Peyer's patch (tissue), 4 donors: Measurements from ENCODE around the gene GABRA5. TPM values are rescaled to one million over a fixed set of nuclear protein-coding genes. Genes with fewer than 3 reads are reported as not detected.

ENCODE experiments used
- DNase-seq, 3 donors: peaks; one replicate each; pipeline ENCODE4 v3.0.0-alpha.2; 2017 to 2019
- H3K27ac ChIP-seq, 4 donors: fragments of 200-600 bp; sonication (generic); one replicate each; pipeline ENCODE4 v1.5.1; 2016 to 2019
- H3K27me3 ChIP-seq, 2 donors: fragments of 200-600 bp; sonication (generic); one replicate each; pipeline ENCODE4 v1.5.1; 2019
- H3K36me3 ChIP-seq, 3 donors: fragments of 200-600 bp; sonication (generic); one replicate each; pipeline ENCODE4 v1.5.1; 2016 to 2019
- H3K4me1 ChIP-seq, 4 donors: fragments of 200-600 bp; sonication (generic); one replicate each; pipeline ENCODE4 v1.5.1; 2016 to 2019
- H3K4me3 ChIP-seq, 4 donors: fragments of 200-600 bp; sonication (generic); 1 replicate in 3 of 4; 2 replicates in 1 of 4; pipeline ENCODE4 v1.5.1; 2016 to 2019; ENCODE audit warnings: mild to moderate bottlenecking in 1 of 4
- H3K9me3 ChIP-seq, 4 donors: fragments of 200-600 bp; sonication (generic); one replicate each; pipeline ENCODE4 v1.5.1; 2016 to 2019; ENCODE audit warnings: mild to moderate bottlenecking in 1 of 4
- CTCF ChIP-seq, 6 experiments: fragments of 450-650 bp in 4 of 6; fragments of 200-600 bp in 2 of 6; sonication (generic) in 1 of 6; IDR thresholded peaks; one replicate each; pipeline ENCODE4 v1.5.1; 2017 to 2019; ENCODE audit warnings: antibody characterized with exemption in 6 of 6, mild to moderate bottlenecking in 3 of 6, moderate library complexity in 1 of 6
- POLR2A ChIP-seq, 2 donors: fragments of 450-650 bp; IDR thresholded peaks; one replicate each; pipeline ENCODE4 v1.5.1; 2017; ENCODE audit warnings: antibody characterized with exemption in 2 of 2, mild to moderate bottlenecking in 2 of 2, moderate library complexity in 2 of 2
- total RNA-seq, 4 donors: library from RNA; depleted of rRNA; stranded (reverse); fragments of >200 nt; gene quantifications; one replicate each; pipeline ENCODE4 v1.1.0, GENCODE V29; 2016

Gene GABRA5
- total RNA-seq, 4 donors from 2014 or later: not detected

GRCh38 chr15:26842391-26842790 is 24.5 kb upstream of the GABRA5 start:
- no peak for TF ChIP-seq POLR2A (IDR thresholded peaks at IDR 0.05)
- no peak for TF ChIP-seq CTCF (IDR thresholded peaks at IDR 0.05)
- H3K9me3 ChIP-seq: no peaks in the 10 kb centered on the region
- no peak overlapping the region for H3K27ac ChIP-seq
- no peak overlapping the region for H3K4me3 ChIP-seq
- H3K27me3 ChIP-seq: no peaks in the 10 kb centered on the region
- H3K4me1 ChIP-seq: no peaks in the 10 kb centered on the region
- DNase-seq: no peak
- H3K36me3 ChIP-seq: no peaks in the 10 kb centered on the region

GRCh38 chr15:26844901-26845300 is 22.0 kb upstream of the GABRA5 start:
- no peak for DNase-seq
- TF ChIP-seq POLR2A (IDR thresholded peaks at IDR 0.05) (no peak), CTCF (IDR thresholded peaks at IDR 0.05) (no peak)
- Histone ChIP-seq H3K4me1 (no peaks in the 10 kb centered on the region), H3K27me3 (no peaks in the 10 kb centered on the region), H3K36me3 (no peaks in the 10 kb centered on the region), H3K4me3 (no peak overlapping the region), H3K9me3 (no peaks in the 10 kb centered on the region), H3K27ac (no peak overlapping the region)

GRCh38 chr15:26848498-26848897 is 18.4 kb upstream of the GABRA5 start:
- Histone ChIP-seq H3K9me3 (no peaks in the 10 kb centered on the region), H3K4me1 (no peaks in the 10 kb centered on the region), H3K27ac (no peak overlapping the region), H3K4me3 (no peak overlapping the region), H3K27me3 (no peaks in the 10 kb centered on the region), H3K36me3 (no peaks in the 10 kb centered on the region)
- no peak for DNase-seq
- TF ChIP-seq POLR2A (IDR thresholded peaks at IDR 0.05) (no peak), CTCF (IDR thresholded peaks at IDR 0.05) (no peak)

GRCh38 chr15:26850161-26850560 is 16.7 kb upstream of the GABRA5 start:
- Histone ChIP-seq H3K36me3 (no peaks in the 10 kb centered on the region), H3K27ac (no peak overlapping the region), H3K4me1 (no peaks in the 10 kb centered on the region), H3K4me3 (no peak overlapping the region), H3K27me3 (no peaks in the 10 kb centered on the region), H3K9me3 (no peaks in the 10 kb centered on the region)
- TF ChIP-seq POLR2A (IDR thresholded peaks at IDR 0.05) (no peak), CTCF (IDR thresholded peaks at IDR 0.05) (no peak)
- DNase-seq: no peak

- TF ChIP-seq CTCF (IDR thresholded peaks at IDR 0.05): no peak
- no peak for TF ChIP-seq POLR2A (IDR thresholded peaks at IDR 0.05)
- H3K27ac ChIP-seq: no peak overlapping the region
- no peaks in the 10 kb centered on the region for H3K4me1 ChIP-seq
- no peaks in the 10 kb centered on the region for H3K27me3 ChIP-seq
- no peak for DNase-seq
- H3K9me3 ChIP-seq: no peaks in the 10 kb centered on the region
- no peaks in the 10 kb centered on the region for H3K36me3 ChIP-seq
- no peak overlapping the region for H3K4me3 ChIP-seq
These were observed 13.9 kb upstream of the GABRA5 start for GRCh38 chr15:26852980-26853379.

GRCh38 chr15:26854435-26854834 is 12.4 kb upstream of the GABRA5 start:
- Histone ChIP-seq H3K36me3 (no peaks in the 10 kb centered on the region), H3K27me3 (no peaks in the 10 kb centered on the region), H3K27ac (no peak overlapping the region), H3K4me1 (no peaks in the 10 kb centered on the region), H3K9me3 (no peaks in the 10 kb centered on the region), H3K4me3 (no peak overlapping the region)
- TF ChIP-seq CTCF (IDR thresholded peaks at IDR 0.05) (no peak), POLR2A (IDR thresholded peaks at IDR 0.05) (no peak)
- DNase-seq: no peak
